Left lung (tissue), 10 donors: Measurements from ENCODE around the gene HOXD11. TPM values are rescaled to one million over a fixed set of nuclear protein-coding genes. Genes with fewer than 3 reads are reported as not detected.

Source experiments
- ATAC-seq: fragments of 200-7000 bp; cut with Tn5 transposase; one replicate; pipeline ENCODE4 v1.9.1; 2020; ENCODE audit warnings: moderate library complexity
- DNase-seq, 4 donors: peaks; one replicate each; pipeline ENCODE4 v3.0.0-alpha.2; 2013 to 2020
- H3K27ac ChIP-seq, 2 donors: fragments of 200-600 bp; sonication (generic) in 1 of 2; one replicate each; pipeline versions ENCODE4 v1.5.0 to v1.8.0; 2020 to 2021
- H3K27me3 ChIP-seq, 2 donors: fragments of 200-600 bp; sonication (generic) in 1 of 2; one replicate each; pipeline versions ENCODE4 v1.5.0 to v1.8.0; 2020 to 2021
- H3K36me3 ChIP-seq, 2 donors: fragments of 200-600 bp; sonication (generic) in 1 of 2; one replicate each; pipeline versions ENCODE4 v1.5.0 to v1.8.0; 2020 to 2021
- H3K4me1 ChIP-seq, 2 donors: fragments of 200-600 bp; one replicate each; pipeline ENCODE4 v1.8.0; 2021
- H3K4me3 ChIP-seq, 2 donors: fragments of 200-600 bp; sonication (generic) in 1 of 2; one replicate each; pipeline versions ENCODE4 v1.5.0 to v1.8.0; 2020 to 2021; ENCODE audit warnings: mild to moderate bottlenecking in 1 of 2
- H3K9me3 ChIP-seq, 2 donors: fragments of 200-600 bp; sonication (generic) in 1 of 2; one replicate each; pipeline versions ENCODE4 v1.5.0 to v1.8.0; 2020 to 2021
- intact Hi-C, 2 donors: fragments of 100-400 bp; cut with DNase I; formaldehyde crosslinking; loops; one replicate each; pipeline versions ENCODE4 v1.11.2 to v1.14.2; 2022
- microRNA-seq, 2 donors: library from miRNA; unstranded; fragments of <30 nt; microRNA quantifications; one replicate each; pipeline ENCODE4, GENCODE V29; 2019
- polyA plus RNA-seq, 6 donors: library from polyadenylated mRNA; unstranded; fragments of 120-200 nt; gene quantifications; one replicate each; pipeline ENCODE4 v1.2.1, GENCODE V29; 2013; ENCODE audit not compliant: insufficient read length in 6 of 6
- total RNA-seq, 2 donors: library from RNA; stranded (reverse); fragmentation: NEBNext Ultra II Directional; extraction: Animal tissue kit (Norgen Biotek cat#: 25700); gene quantifications; one replicate each; pipeline ENCODE4 v1.2.1, GENCODE V29; 2021
- TF ChIP-seq, protein P1 (sequence below), 2 donors: fragments of 200-600 bp; sonication (generic) in 1 of 2; IDR thresholded peaks; one replicate each; pipeline versions ENCODE4 v1.5.0 to v1.8.0; 2021; ENCODE audit warnings: antibody characterized with exemption in 2 of 2
- donor health status: DM: no; HTN: yes; CAD: no.
- donor health status: DM: no; HTN: no; CAD: no.

HOXD11 gene
- total and polyA plus RNA-seq, 8 donors = 0.21 to 0.51 (median 0.25) TPM; not detected in 5

DNA sequence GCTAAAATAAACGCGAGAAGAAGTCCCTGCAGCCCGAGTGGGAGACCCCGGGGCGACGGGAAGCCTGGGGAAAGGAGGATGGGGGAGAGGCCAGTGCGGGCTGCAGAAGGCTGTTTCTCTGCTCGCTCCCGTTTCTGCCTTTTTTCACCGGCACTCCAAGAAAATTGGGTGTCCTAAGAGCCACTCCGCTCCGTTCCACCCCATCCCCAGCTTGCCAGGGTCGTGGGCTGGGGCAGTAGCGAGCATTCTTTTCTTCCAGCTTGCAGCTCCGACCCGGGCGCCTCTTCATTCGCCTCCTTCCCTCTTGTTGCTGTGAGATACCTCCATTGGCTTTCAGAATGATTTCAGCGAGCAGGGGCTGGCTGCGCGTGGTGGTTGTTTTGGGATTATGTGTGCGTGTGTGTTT, 51.1 kb downstream of the HOXD11 start:
- DNase-seq (no peak), ATAC-seq (no peak)
- Histone ChIP-seq H3K36me3 (no peaks in the 10 kb centered on the region), H3K4me1 (peaks cover 0 to 14% of the 10 kb centered on the region in 2 donors), H3K27me3 (peaks cover 98 to 100% of the 10 kb centered on the region in 2 donors), H3K4me3 (no peak overlapping the region), H3K9me3 (no peaks in the 10 kb centered on the region), H3K27ac (no peak overlapping the region)
- intact Hi-C loops = no loop called here
- TF ChIP-seq, protein P1, sequence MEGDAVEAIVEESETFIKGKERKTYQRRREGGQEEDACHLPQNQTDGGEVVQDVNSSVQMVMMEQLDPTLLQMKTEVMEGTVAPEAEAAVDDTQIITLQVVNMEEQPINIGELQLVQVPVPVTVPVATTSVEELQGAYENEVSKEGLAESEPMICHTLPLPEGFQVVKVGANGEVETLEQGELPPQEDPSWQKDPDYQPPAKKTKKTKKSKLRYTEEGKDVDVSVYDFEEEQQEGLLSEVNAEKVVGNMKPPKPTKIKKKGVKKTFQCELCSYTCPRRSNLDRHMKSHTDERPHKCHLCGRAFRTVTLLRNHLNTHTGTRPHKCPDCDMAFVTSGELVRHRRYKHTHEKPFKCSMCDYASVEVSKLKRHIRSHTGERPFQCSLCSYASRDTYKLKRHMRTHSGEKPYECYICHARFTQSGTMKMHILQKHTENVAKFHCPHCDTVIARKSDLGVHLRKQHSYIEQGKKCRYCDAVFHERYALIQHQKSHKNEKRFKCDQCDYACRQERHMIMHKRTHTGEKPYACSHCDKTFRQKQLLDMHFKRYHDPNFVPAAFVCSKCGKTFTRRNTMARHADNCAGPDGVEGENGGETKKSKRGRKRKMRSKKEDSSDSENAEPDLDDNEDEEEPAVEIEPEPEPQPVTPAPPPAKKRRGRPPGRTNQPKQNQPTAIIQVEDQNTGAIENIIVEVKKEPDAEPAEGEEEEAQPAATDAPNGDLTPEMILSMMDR (IDR thresholded peaks at IDR 0.05) = no peak

DNA sequence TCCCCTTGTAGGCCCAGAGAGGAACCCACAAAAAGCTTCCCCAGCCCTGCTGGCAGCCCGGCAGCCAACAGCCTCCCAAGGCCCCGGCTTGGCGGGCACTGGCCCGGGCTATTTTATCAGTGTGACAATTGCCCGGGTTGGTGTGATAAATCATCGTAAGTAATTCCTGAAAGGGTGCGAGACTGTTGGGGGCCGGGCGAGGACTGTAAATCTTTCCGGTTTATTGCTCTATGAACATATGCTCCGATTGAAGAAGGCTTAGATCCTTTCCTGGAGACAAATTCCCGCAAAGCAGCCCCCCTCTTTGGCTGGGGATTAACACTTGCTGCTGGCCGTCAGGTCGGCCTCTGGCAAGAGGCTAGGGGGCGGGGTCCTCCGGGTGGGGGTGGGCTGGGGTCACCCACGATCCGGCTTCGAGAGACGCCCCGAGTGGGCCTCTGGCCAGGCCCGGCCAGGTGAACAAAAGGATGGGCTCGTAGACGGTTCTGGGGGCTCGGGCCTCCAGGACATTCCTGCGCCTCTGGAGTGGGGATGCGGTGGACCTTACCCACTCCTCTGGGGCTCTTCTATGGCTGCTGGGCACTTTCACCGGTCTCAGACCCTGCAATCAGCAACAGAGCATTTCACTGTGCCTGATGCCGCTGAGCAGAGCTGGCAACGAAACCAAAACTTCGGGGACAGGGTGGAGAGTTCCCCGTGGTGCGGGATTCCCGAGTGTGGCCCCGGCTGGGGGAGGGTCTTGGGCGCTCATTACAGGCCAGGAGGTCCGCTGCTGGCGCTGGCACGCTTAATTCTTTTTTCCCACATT, 52.0 kb downstream of the HOXD11 start:
- Histone ChIP-seq H3K4me3 (no peak overlapping the region), H3K4me1 (peaks cover 0 to 14% of the 10 kb centered on the region in 2 donors), H3K27me3 (peaks cover 98 to 100% of the 10 kb centered on the region in 2 donors), H3K9me3 (no peaks in the 10 kb centered on the region), H3K27ac (no peak overlapping the region), H3K36me3 (no peaks in the 10 kb centered on the region)
- TF ChIP-seq, protein P1 (IDR thresholded peaks at IDR 0.05) = no peak
- DNase-seq (no peak), ATAC-seq (no peak)
- intact Hi-C loops = no loop called here

Small RNA genes within 50 kb of the gene (microRNA-seq; reads per million reads assigned to microRNA genes)
- 317 to 1,814 reads per million in 2 donors for gene MIR10B

Other genes with a start within 250 kb of the HOXD11 start
- gene LNPK, start 105.0 kb upstream of the HOXD11 start, total RNA-seq = 10 to 100 TPM; 38.0 to 38.7 TPM
- gene LNPK, start 105.0 kb upstream of the HOXD11 start, polyA plus RNA-seq = 10 to 100 TPM; 39.7 to 47.9 (median 42.9) TPM
- gene EVX2, start 23.3 kb upstream of the HOXD11 start, total RNA-seq = not detected
- not detected for gene EVX2, start 23.3 kb upstream of the HOXD11 start, polyA plus RNA-seq
- not detected for gene HOXD13, start 14.6 kb upstream of the HOXD11 start, total RNA-seq
- gene HOXD13, start 14.6 kb upstream of the HOXD11 start, polyA plus RNA-seq = not detected
- not detected for gene HOXD12, start 7.5 kb upstream of the HOXD11 start, total RNA-seq
- not detected for gene HOXD12, start 7.5 kb upstream of the HOXD11 start, polyA plus RNA-seq
- gene HOXD10, start 9.5 kb downstream of the HOXD11 start, total RNA-seq = under 1 TPM in 1 of 2 donors, not detected in 1; 0.31 TPM
- gene HOXD10, start 9.5 kb downstream of the HOXD11 start, polyA plus RNA-seq = 1 to 10 TPM in 1 of 6 donors, under 1 TPM in 4, not detected in 1; 0.36 to 1.5 (median 0.48) TPM
- 1 to 10 TPM in 1 of 2 donors, under 1 TPM in 1; 0.29 to 1.1 TPM for gene HOXD9, start 15.4 kb downstream of the HOXD11 start, total RNA-seq
- 1 to 10 TPM in 3 of 6 donors, under 1 TPM in 3; 0.48 to 1.7 (median 1.1) TPM for gene HOXD9, start 15.4 kb downstream of the HOXD11 start, polyA plus RNA-seq
- 1 to 10 TPM in 1 of 2 donors, under 1 TPM in 1; 0.32 to 2.1 TPM for gene HOXD8, start 22.4 kb downstream of the HOXD11 start, total RNA-seq
- 1 to 10 TPM; 1.1 to 2.9 (median 2.0) TPM for gene HOXD8, start 22.4 kb downstream of the HOXD11 start, polyA plus RNA-seq
- under 1 TPM; 0.17 to 0.68 TPM for gene HOXD4, start 44.3 kb downstream of the HOXD11 start, total RNA-seq
- under 1 TPM; 0.34 to 0.99 (median 0.68) TPM for gene HOXD4, start 44.3 kb downstream of the HOXD11 start, polyA plus RNA-seq
- 1 to 10 TPM in 1 of 2 donors, not detected in 1; 1.0 TPM for gene HOXD3, start 50.0 kb downstream of the HOXD11 start, total RNA-seq
- under 1 TPM; 0.15 to 0.68 (median 0.40) TPM for gene HOXD3, start 50.0 kb downstream of the HOXD11 start, polyA plus RNA-seq
- 1 to 10 TPM; 1.9 to 5.9 TPM for gene HOXD1, start 81.4 kb downstream of the HOXD11 start, total RNA-seq
- gene HOXD1, start 81.4 kb downstream of the HOXD11 start, polyA plus RNA-seq = 1 to 10 TPM in 5 of 6 donors, under 1 TPM in 1; 0.35 to 2.5 (median 1.8) TPM
- gene MTX2, start 162.2 kb downstream of the HOXD11 start, total RNA-seq = 10 to 100 TPM; 18.1 to 23.6 TPM
- gene MTX2, start 162.2 kb downstream of the HOXD11 start, polyA plus RNA-seq = 10 to 100 TPM; 51.5 to 61.9 (median 53.9) TPM